Liver (tissue), 9 donors: Measurements from ENCODE around the gene CCDC196. TPM values are rescaled to one million over a fixed set of nuclear protein-coding genes. Genes with fewer than 3 reads are reported as not detected.

Experiments
- DNase-seq: peaks from one replicate; pipeline ENCODE4 v3.0.0-alpha.2; 2017; ENCODE audit warnings: low spot score
- H3K27ac ChIP-seq, 2 donors: one replicate each; pipeline ENCODE4 v1.7.0; 2013; ENCODE audit warnings: inconsistent platforms in 2 of 2, low read length in 2 of 2, control low read depth in 1 of 2, low read depth in 1 of 2, mild to moderate bottlenecking in 1 of 2
- H3K27me3 ChIP-seq, 4 donors: one replicate each; pipeline versions ENCODE4 v1.6.1 to v1.7.0; 2013; ENCODE audit warnings: low read length in 3 of 4, inconsistent platforms in 1 of 4, mild to moderate bottlenecking in 1 of 4, moderate library complexity in 1 of 4; ENCODE audit not compliant: control insufficient read depth in 4 of 4, insufficient read depth in 4 of 4
- H3K36me3 ChIP-seq, 4 donors: one replicate each; pipeline versions ENCODE4 v1.6.1 to v1.7.0; 2013; ENCODE audit warnings: low read length in 3 of 4, mild to moderate bottlenecking in 3 of 4, low read depth in 1 of 4, moderate library complexity in 1 of 4; ENCODE audit not compliant: control insufficient read depth in 4 of 4, insufficient read depth in 3 of 4
- H3K4me1 ChIP-seq, 4 donors: one replicate each; pipeline versions ENCODE4 v1.6.1 to v1.7.0; 2013; ENCODE audit warnings: low read length in 3 of 4, mild to moderate bottlenecking in 3 of 4, moderate library complexity in 1 of 4; ENCODE audit not compliant: control insufficient read depth in 4 of 4, insufficient read depth in 4 of 4
- H3K4me3 ChIP-seq, 3 donors: one replicate each; pipeline versions ENCODE4 v1.6.1 to v1.7.0; 2013; ENCODE audit warnings: low read length in 3 of 3, control low read depth in 1 of 3, low read depth in 1 of 3, mild to moderate bottlenecking in 1 of 3
- H3K9ac ChIP-seq, 2 donors: one replicate each; pipeline ENCODE4 v1.7.0; 2013; ENCODE audit warnings: low read length in 2 of 2, mild to moderate bottlenecking in 2 of 2, moderate library complexity in 2 of 2, control low read depth in 1 of 2, low read depth in 1 of 2
- H3K9me3 ChIP-seq, 4 donors: one replicate each; pipeline versions ENCODE4 v1.6.1 to v1.7.0; 2013; ENCODE audit warnings: low read length in 3 of 4; ENCODE audit not compliant: control insufficient read depth in 4 of 4
- ATF3 ChIP-seq: IDR thresholded peaks from 2 replicates; pipeline ENCODE4 v1.6.1; 2016; ENCODE audit warnings: antibody characterized with exemption
- CTCF ChIP-seq: fragments of 150-350 bp; IDR thresholded peaks from 2 replicates; pipeline ENCODE4 v1.5.1; 2017; ENCODE audit warnings: improper control_type of control experiment, low read depth, low read length; ENCODE audit not compliant: missing input control
- EGR1 ChIP-seq, 2 donors: IDR thresholded peaks; 2 replicates each; pipeline ENCODE4 v1.6.1; 2016 to 2018; ENCODE audit warnings: antibody characterized with exemption in 2 of 2, low read depth in 2 of 2
- FOXA2 ChIP-seq: IDR thresholded peaks from 2 replicates; pipeline ENCODE4 v1.6.1; 2016; ENCODE audit warnings: antibody characterized with exemption
- HNF4G ChIP-seq: IDR thresholded peaks from 2 replicates; pipeline ENCODE4 v1.6.1; 2016; ENCODE audit warnings: antibody characterized with exemption
- JUND ChIP-seq, 2 donors: IDR thresholded peaks; 2 replicates each; pipeline ENCODE4 v1.6.1; 2016; ENCODE audit warnings: antibody characterized with exemption in 2 of 2
- MAX ChIP-seq: IDR thresholded peaks from 2 replicates; pipeline ENCODE4 v1.6.1; 2016; ENCODE audit warnings: antibody characterized with exemption
- NR2F2 ChIP-seq: IDR thresholded peaks from 2 replicates; pipeline ENCODE4 v1.6.1; 2016; ENCODE audit warnings: antibody characterized with exemption
- RAD21 ChIP-seq, 2 donors: IDR thresholded peaks; 2 replicates each; pipeline ENCODE4 v1.6.1; 2016; ENCODE audit warnings: antibody characterized with exemption in 2 of 2, mild to moderate bottlenecking in 2 of 2
- REST ChIP-seq: IDR thresholded peaks from 2 replicates; pipeline ENCODE4 v1.6.1; 2016; ENCODE audit warnings: antibody characterized with exemption, mild to moderate bottlenecking
- SP1 ChIP-seq: IDR thresholded peaks from 2 replicates; pipeline ENCODE4 v1.6.1; 2018; ENCODE audit warnings: antibody characterized with exemption, mild to moderate bottlenecking
- TAF1 ChIP-seq: conservative IDR thresholded peaks from 2 replicates; pipeline ENCODE4 v1.6.1; 2016; ENCODE audit warnings: antibody characterized with exemption, mild to moderate bottlenecking
- YY1 ChIP-seq: IDR thresholded peaks from 2 replicates; pipeline ENCODE4 v1.6.1; 2016; ENCODE audit warnings: antibody characterized with exemption, mild to moderate bottlenecking
- WGBS: extraction: QIAGEN DNeasy Blood & Tissue Kit; methylation state at CpG from one replicate; pipeline ENCODE4 v1.1.7; 2013; 5-methylcytosine and 5-hydroxymethylcytosine counted together
- polyA plus RNA-seq, 2 donors: library from polyadenylated mRNA; stranded (reverse) in 1 of 2; unstranded in 1 of 2; fragments of 200-250 nt in 1 of 2; fragments of >200 nt in 1 of 2; fragmentation: Nextera tagmentation in 1 of 2; extraction: Ambion mirVana in 1 of 2; gene quantifications; one replicate each; pipeline versions ENCODE4 v1.2.1 to v1.2.3, GENCODE V29; 2013 to 2015
- total RNA-seq, 2 donors: library from RNA; depleted of rRNA; stranded (reverse); fragments of >200 nt; gene quantifications; one replicate each; pipeline ENCODE4 v1.2.3, GENCODE V29; 2014
- donor health status: healthy.
- donor health status: healthy.
- donor health status: healthy.
- donor health status: healthy.
- donor health status: healthy.

Gene CCDC196
- total and polyA plus RNA-seq, 4 donors, result 5.4 to 11.4 (median 5.7) TPM; not detected in 1

- DNase-seq, result no peak
- Histone ChIP-seq H3K27me3 (no peaks in the 10 kb centered on the region), H3K36me3 (no peaks in the 10 kb centered on the region), H3K4me1 (peaks cover 0 to 33% (median 13%) of the 10 kb centered on the region in 4 donors), H3K9me3 (no peaks in the 10 kb centered on the region), H3K4me3 (peak overlapping the region; percentile 90 to 99 (median 99)), H3K27ac (no peak overlapping the region), H3K9ac (peak overlapping the region; percentile 21 to 88)
- TF ChIP-seq REST (peak; percentile 98), NR2F2 (no peak), SP1 (no peak), FOXA2 (no peak)
- WGBS, result 40% methylated on average over 4 of the region's 4 CpGs
Observed at GRCh38 chr14:66509874-66510273, 23.7 kb downstream of the CCDC196 start.

GRCh38 chr14:66511849-66512248, 25.7 kb downstream of the CCDC196 start:
- no peak for TF ChIP-seq MAX
- no peak for TF ChIP-seq YY1
- no peak for TF ChIP-seq HNF4G
- TF ChIP-seq JUND (IDR thresholded peaks at IDR 0.05), result no peak
- TF ChIP-seq TAF1, result no peak
- TF ChIP-seq ATF3, result no peak
- TF ChIP-seq REST, result no peak
- no peak for TF ChIP-seq EGR1 (IDR thresholded peaks at IDR 0.05; ENCODE audit: low read depth in 2 of 2)
- no peak for TF ChIP-seq RAD21 (IDR thresholded peaks at IDR 0.05)
- no peak for TF ChIP-seq FOXA2
- TF ChIP-seq CTCF, result no peak
- H3K4me1 ChIP-seq, result peaks cover 0 to 31% (median 13%) of the 10 kb centered on the region in 4 donors
- DNase-seq, result no peak
- no peaks in the 10 kb centered on the region for H3K9me3 ChIP-seq
- no peaks in the 10 kb centered on the region for H3K27me3 ChIP-seq
- 27% methylated on average over 1 of the region's 1 CpG for WGBS
- H3K27ac ChIP-seq, result no peak overlapping the region
- no peak overlapping the region for H3K9ac ChIP-seq
- no peak overlapping the region for H3K4me3 ChIP-seq
- no peaks in the 10 kb centered on the region for H3K36me3 ChIP-seq
